Stimulated activated CD8-positive, alpha-beta memory T cell treated with anti-CD3 and anti-CD28 coated beads, Interleukin-4, amount 100 ng/mL, for 1 hour (primary cell): ENCODE results near the gene GPR156.

Experiments
- DNase-seq, 2 donors: peaks; one replicate each; pipeline ENCODE4 v3.0.0-alpha.2; 2020; ENCODE audit warnings: low read depth in 2 of 2, low spot score in 1 of 2

GPR156 gene

GRCh38 chr3:120196812-120197211, 88.2 kb downstream of the GPR156 start:
- no peak for DNase-seq

DNA sequence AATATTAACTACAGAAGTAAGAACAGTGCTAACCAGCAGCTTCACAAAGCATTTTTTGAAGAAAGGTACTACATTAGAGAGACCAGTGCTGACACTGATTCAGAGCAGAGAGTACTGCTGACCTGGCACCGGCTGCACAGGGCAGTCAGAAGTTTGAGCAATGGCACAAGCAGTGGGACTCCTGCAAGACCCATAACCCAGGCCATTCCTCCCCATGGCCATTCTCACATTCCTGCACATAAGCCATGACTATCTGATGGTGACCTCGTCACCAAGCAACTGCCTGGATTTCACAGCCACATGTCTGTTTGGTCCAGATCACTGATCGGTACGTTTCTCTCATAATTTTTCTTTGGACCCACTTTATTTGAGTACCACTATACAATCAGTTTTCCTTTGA, 88.7 kb downstream of the GPR156 start:
- no peak for DNase-seq

DNA sequence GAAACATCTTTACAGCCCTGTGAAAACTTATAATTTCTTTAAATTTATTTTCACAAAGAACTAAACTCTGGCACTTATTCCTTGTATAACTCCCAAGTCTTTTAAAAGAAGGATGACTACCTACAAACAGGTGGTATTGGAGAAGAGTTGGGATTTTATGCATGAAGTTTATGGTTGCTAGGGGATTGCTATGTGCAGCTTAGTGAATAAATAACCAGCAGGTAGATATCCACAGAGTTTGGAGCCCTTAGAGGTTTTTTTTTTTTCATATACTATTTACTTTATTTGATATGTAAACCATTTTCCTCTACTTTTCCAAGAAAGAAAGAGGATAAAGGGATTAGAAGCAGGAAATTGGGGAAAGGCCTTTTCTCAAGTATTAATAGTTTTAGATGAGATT, 91.5 kb downstream of the GPR156 start:
- no peak for DNase-seq

DNA sequence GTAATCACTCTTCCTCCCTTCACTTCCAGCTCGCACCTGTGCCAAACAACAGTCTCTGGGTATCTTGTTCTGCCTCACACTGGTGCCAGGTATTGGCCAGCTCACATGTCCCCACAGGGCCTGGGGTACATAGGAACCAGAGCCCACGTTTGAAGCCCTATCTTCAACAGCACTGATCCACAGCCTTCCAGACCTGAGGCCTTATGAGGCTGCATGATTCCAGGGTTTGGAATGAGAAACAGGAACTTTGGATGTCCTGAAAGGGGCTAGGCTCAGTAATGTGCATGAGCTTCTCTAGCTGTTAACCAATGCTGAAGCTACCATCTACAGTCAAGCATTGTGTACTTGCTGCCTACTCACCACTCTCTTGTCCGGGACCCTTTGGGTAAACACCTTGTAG, 92.4 kb downstream of the GPR156 start:
- DNase-seq = no peak

DNA sequence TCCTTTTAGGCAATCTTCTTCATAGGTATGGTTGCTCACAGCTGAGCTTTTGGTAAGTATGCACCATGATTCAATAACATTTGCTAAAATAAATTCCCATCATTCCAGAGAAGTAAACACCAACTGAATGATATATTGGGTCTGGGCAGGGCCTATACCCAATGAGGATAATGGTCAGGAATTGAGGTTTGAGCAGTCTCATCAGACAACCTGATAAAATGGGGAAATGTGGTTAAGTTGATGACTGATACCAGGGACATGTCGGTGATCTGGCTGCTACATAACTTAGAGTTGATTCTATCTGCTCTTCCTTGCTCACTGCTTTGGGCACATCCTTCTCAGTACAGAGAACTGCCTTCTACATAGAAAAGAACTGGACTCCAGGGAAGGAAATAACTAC, 92.9 kb downstream of the GPR156 start:
- no peak for DNase-seq

- no peak for DNase-seq
Measured at GRCh38 chr3:120182613-120183511, 102.2 kb downstream of the GPR156 start.

- no peak for DNase-seq
Measured at GRCh38 chr3:120181632-120182031, 103.4 kb downstream of the GPR156 start.

GRCh38 chr3:120180731-120181412, 104.2 kb downstream of the GPR156 start:
- no peak for DNase-seq

- DNase-seq = no peak
Measured at GRCh38 chr3:120177707-120178306, 107.2 kb downstream of the GPR156 start.

DNA sequence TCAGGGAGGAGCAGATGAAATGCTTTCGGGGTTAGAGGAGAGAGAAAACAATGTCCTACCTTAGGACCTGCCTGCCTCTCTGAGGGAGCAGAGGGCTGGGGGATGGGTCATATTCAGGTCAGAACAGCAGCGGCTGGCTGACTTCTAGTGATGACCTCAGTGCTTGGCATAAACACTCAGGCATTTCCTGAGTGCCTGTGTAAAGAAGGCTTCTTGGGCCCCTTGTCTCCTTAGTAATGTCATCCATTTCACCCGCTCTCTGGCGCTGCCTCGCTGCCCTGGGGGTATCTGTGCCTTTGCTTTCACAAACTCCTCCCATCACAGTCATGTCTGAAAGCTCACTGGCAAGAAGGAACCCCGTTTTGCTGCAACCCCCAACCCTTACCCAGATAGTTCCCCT, 107.9 kb downstream of the GPR156 start:
- no peak for DNase-seq

GRCh38 chr3:120174811-120175539, 110.0 kb downstream of the GPR156 start:
- DNase-seq = no peak

- no peak for DNase-seq
Measured at GRCh38 chr3:120173056-120173675, 111.9 kb downstream of the GPR156 start.

- no peak for DNase-seq
Measured at GRCh38 chr3:120172070-120172469, 113.0 kb downstream of the GPR156 start.

DNA sequence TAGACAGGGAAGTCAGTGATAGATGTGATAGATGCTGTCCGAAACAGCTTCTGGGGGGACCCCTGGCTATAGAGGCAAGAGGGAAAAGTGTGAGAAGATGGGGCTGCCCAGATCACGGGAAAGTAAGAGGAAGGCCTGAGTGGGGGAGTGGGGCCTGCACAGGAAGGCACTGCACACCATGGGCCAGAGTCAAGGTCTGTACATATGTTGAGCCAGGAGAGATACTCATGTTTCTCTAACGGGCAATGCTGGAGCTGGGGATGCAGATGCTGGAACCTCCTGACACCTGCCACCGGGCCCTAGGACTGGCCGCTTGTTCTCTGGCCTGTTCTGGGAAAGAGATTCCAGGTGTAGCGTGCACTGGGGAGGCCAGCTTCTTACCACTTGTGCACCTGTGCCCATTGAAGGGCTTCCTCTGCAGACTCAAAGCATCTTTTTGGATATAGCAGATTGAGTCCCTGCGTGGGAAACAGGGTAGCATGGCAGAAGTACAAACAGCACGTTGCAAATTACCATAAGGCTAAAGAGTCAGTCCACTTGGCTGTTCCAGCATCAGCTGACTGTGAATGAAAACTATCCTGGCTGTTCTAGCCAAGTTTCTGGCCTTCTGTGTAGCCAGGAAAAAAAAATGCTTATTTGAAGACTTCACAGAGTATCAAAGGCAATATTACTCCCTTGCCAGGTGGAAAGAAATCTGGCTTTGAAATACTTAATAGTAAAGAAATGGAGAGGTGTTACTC, 113.7 kb downstream of the GPR156 start:
- no peak for DNase-seq

DNA sequence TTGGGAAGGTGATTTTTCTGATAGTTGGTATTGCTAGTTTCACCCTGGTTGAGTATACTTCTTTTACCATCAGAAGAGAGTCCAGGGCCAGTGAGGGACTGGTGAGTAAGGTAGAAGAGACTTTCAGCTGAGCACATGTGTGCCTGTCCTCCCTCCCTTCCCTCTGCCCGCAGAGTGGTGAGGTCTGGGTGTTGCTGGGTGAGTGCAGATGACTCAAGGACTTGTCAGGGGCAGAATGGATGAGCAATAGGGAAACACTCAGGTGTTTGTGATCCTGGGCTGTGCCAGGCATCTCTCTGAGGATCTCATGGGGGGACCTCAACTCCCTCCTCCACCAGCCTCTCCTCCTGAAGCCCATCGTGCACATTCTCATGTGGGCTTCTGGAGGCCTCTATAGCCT, 114.8 kb downstream of the GPR156 start:
- DNase-seq = no peak

- DNase-seq = no peak
Measured at GRCh38 chr3:120169407-120169806, 115.6 kb downstream of the GPR156 start.

GRCh38 chr3:120168611-120169010, 116.4 kb downstream of the GPR156 start:
- no peak for DNase-seq

DNA sequence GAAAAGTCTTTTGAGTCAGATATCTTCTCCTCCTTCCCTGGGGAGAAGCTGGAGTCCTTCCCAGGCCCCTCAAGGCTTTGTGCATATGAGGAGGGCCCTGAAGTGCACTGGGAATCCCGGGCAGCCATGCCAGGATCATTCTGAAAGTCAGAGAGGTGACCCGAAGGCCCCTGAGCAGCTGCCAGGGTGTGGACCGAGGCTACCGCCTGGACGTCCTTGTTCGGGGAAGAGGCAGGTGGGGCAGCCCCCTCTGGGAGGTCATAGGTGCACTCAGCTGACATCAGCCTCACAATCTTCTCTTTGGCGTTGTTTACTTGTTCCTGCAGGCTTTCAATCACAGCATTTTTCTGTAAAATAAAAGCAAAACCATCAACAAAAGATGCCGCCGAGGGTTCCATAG, 117.0 kb downstream of the GPR156 start:
- no peak for DNase-seq

GRCh38 chr3:120167488-120167887, 117.5 kb downstream of the GPR156 start:
- DNase-seq = no peak

DNA sequence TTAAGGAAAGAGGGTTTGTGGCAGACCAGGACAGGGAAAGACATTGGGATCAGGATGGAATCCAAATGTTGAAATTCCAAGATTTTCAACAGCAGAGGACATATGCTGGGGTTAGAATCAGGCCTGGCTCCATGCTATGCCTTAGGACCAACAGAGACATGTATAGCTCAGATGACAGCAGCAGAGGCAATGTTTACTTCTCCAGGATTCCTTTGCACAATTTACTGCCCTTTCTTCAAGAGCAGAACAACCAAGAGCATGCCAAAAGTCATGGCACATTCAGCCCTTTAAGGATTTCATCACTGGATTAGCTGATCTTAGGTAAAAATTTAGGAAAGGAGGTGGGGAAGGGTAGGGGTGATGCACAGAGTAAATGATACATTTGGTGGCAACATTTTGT, 121.2 kb downstream of the GPR156 start:
- DNase-seq = no peak
